Psoas muscle (tissue), 8 donors: ENCODE results near the gene KLHDC7B. TPM values are rescaled to one million over a fixed set of nuclear protein-coding genes. Genes with fewer than 3 reads are reported as not detected.

Source experiments
- ATAC-seq, 4 donors: fragments of 200-7000 bp; cut with Tn5 transposase; one replicate each; pipeline ENCODE4 v1.9.1; 2020; ENCODE audit warnings: moderate library complexity in 3 of 4, mild to moderate bottlenecking in 2 of 4
- DNase-seq, 2 donors: peaks; one replicate each; pipeline ENCODE4 v3.0.0-alpha.2; 2020
- H3K27ac ChIP-seq: fragments of 200-600 bp; one replicate; pipeline ENCODE4 v1.8.0; 2022
- H3K27me3 ChIP-seq, 3 donors: fragments of 200-600 bp in 1 of 3; one replicate each; pipeline versions ENCODE4 v1.6.1 to v1.8.0; 2013 to 2022; ENCODE audit warnings: low read length in 2 of 3, mild to moderate bottlenecking in 2 of 3, moderate library complexity in 1 of 3; ENCODE audit not compliant: insufficient read depth in 3 of 3
- H3K36me3 ChIP-seq, 2 donors: fragments of 200-600 bp in 1 of 2; one replicate each; pipeline versions ENCODE4 v1.6.1 to v1.8.0; 2013 to 2022; ENCODE audit warnings: low read depth in 1 of 2, mild to moderate bottlenecking in 1 of 2, moderate library complexity in 1 of 2; ENCODE audit not compliant: insufficient read depth in 1 of 2
- H3K4me1 ChIP-seq: fragments of 200-600 bp; one replicate; pipeline ENCODE4 v1.8.0; 2022
- H3K4me3 ChIP-seq: fragments of 200-600 bp; one replicate; pipeline ENCODE4 v1.8.0; 2022; ENCODE audit warnings: mild to moderate bottlenecking
- H3K9me3 ChIP-seq: fragments of 200-600 bp; one replicate; pipeline ENCODE4 v1.8.0; 2022
- WGBS, 3 donors: extraction: QIAGEN DNeasy Blood & Tissue Kit; methylation state at CpG; one replicate each; pipeline versions ENCODE4 v1.1.6 to v1.1.7; 2013; 5-methylcytosine and 5-hydroxymethylcytosine counted together
- intact Hi-C, 2 donors: fragments of 100-400 bp; cut with DNase I; formaldehyde crosslinking; loops; one replicate each; pipeline versions ENCODE4 v1.11.0 to v1.14.2; 2022
- polyA plus RNA-seq, 3 donors: library from polyadenylated mRNA; stranded (reverse); fragments of 200-250 nt; gene quantifications; one replicate each; pipeline ENCODE4 v1.2.3, GENCODE V29; 2013
- total RNA-seq, 4 donors: library from RNA; stranded (reverse); fragmentation: NEBNext Ultra II Directional in 2 of 4; extraction: Animal tissue kit (Norgen Biotek cat#: 25700) in 2 of 4; gene quantifications; one replicate each; pipeline versions ENCODE4 v1.2.1 to v1.2.4, GENCODE V29; 2021 to 2023
- TF ChIP-seq, protein P1 (sequence below): fragments of 200-600 bp; IDR thresholded peaks from one replicate; pipeline ENCODE4 v1.8.0; 2022; ENCODE audit warnings: antibody characterized with exemption
- donor health status: healthy with polysubstance abuse.
- donor health status: DM: no; HTN: no; CAD: no; lungs with moderate emphysema.
- donor health status: Bipolar disorder and iron deficiency.
- donor health status: healthy.
- donor health status: DM: yes; HTN: yes; CAD: no.
- donor health status: DM: no; HTN: no; CAD: no.
- donor health status: DM: no; HTN: no; CAD: no.
- donor health status: DM: yes; HTN: yes; CAD: no.

KLHDC7B gene
- total and polyA plus RNA-seq, 7 donors, result 0.01 to 0.11 (median 0.01) TPM; not detected in 4

DNA sequence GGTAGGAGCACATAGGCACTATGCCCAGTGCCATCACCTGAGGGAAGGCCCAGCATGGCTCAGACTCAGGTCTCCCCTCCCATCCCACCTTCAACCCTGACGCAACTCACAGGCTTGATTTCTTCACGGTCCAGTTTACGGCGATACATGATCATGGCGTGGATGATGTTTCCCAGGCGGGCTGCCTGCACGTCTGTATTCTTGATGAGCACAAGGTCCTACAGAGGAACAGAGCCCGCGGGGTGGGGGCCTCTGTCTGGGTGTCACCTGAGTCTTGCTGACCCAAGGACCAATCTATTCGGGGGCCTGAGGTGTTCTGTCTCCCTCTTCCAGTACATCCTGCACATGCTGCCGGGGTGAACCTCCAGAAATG lies 28.7 kb downstream of the KLHDC7B start:
- H3K27ac ChIP-seq, result no peak overlapping the region
- intact Hi-C loops, result no loop called here
- H3K27me3 ChIP-seq, result no peaks in the 10 kb centered on the region
- WGBS, 3 donors, result 76 to 81% (median 76%) methylated on average over 11 of the region's 11 CpGs
- no peaks in the 10 kb centered on the region for H3K9me3 ChIP-seq
- H3K4me1 ChIP-seq, result peaks cover 22% of the 10 kb centered on the region
- H3K36me3 ChIP-seq, result peaks cover 0 to 77% of the 10 kb centered on the region in 2 donors
- TF ChIP-seq, protein P1, sequence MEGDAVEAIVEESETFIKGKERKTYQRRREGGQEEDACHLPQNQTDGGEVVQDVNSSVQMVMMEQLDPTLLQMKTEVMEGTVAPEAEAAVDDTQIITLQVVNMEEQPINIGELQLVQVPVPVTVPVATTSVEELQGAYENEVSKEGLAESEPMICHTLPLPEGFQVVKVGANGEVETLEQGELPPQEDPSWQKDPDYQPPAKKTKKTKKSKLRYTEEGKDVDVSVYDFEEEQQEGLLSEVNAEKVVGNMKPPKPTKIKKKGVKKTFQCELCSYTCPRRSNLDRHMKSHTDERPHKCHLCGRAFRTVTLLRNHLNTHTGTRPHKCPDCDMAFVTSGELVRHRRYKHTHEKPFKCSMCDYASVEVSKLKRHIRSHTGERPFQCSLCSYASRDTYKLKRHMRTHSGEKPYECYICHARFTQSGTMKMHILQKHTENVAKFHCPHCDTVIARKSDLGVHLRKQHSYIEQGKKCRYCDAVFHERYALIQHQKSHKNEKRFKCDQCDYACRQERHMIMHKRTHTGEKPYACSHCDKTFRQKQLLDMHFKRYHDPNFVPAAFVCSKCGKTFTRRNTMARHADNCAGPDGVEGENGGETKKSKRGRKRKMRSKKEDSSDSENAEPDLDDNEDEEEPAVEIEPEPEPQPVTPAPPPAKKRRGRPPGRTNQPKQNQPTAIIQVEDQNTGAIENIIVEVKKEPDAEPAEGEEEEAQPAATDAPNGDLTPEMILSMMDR, result no peak
- DNase-seq (no peak), ATAC-seq (no peak)
- no peak overlapping the region for H3K4me3 ChIP-seq

DNA sequence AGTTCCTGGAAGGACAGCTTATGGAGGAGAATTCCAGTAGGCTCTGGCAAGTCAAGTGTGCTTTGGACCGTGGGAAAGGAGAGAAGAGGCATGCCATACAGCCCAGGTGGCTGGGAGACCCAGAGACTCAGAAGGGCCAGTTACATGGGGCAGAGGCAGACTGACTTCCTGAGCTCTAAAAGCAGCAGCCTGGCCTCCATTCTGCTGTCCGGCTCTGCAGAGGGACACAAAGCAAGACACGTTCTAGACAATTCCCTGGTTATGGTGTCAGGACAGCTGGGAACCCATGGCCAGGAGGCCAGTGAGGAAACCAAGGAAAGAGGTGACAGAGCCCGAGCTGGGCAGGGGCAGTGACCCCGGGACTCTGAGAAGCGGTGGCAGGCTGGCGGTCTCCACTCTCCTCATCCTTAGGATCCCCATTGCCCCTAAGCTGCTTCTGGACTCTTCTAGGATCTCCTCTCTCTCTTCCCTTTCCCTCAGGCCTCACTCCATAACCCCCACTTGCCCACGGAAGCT lies 29.8 kb downstream of the KLHDC7B start:
- intact Hi-C loops, result loop anchor here (5.0 kb wide), 2 partner anchors 47 to 68 kb away; partner anchors contain the start of genes LMF2 (in 2 of the 2) and NCAPH2 (in 2 of the 2)
- Histone ChIP-seq H3K36me3 (peaks cover 0 to 75% of the 10 kb centered on the region in 2 donors), H3K9me3 (no peaks in the 10 kb centered on the region), H3K27me3 (no peaks in the 10 kb centered on the region), H3K27ac (no peak overlapping the region), H3K4me3 (no peak overlapping the region), H3K4me1 (peaks cover 23% of the 10 kb centered on the region)
- WGBS, 3 donors, result 72 to 77% (median 77%) methylated on average over 6 to 8 of the region's 8 CpGs
- ATAC-seq (no peak), DNase-seq (no peak)
- TF ChIP-seq, protein P1, result no peak

DNA sequence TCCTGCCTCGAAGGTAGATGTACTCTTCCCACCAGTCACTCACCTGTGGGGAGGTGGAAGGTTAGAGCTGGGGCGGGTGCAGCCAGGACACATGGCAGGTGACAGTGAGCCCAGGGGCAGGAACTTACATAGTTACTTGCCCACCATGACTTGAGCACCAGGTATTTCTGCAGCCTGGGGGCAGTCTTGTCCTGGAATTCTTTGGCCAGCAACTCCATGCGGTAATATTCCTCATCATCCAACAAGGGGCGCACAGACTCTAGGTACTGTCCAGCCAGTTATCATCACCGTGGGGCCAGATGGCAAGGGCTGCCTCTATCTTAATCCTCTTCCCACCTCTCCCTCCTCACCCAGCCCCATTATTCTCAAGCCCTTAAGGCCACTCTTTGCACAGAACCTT lies 30.4 kb downstream of the KLHDC7B start:
- Histone ChIP-seq H3K36me3 (peaks cover 0 to 69% of the 10 kb centered on the region in 2 donors), H3K27ac (no peak overlapping the region), H3K27me3 (no peaks in the 10 kb centered on the region), H3K4me1 (peaks cover 25% of the 10 kb centered on the region), H3K9me3 (no peaks in the 10 kb centered on the region), H3K4me3 (no peak overlapping the region)
- WGBS, 3 donors, result 45 to 53% (median 47%) methylated on average over 5 of the region's 5 CpGs
- TF ChIP-seq, protein P1, result peak; percentile 20
- ATAC-seq (peak in 2 of 4 donors; percentile 9 to 23), DNase-seq (no peak)
- intact Hi-C loops, result loop anchor here (5.0 kb wide), 2 partner anchors 46 to 69 kb away; partner anchors contain the start of genes LMF2 (in 2 of the 2) and NCAPH2 (in 2 of the 2)

DNA sequence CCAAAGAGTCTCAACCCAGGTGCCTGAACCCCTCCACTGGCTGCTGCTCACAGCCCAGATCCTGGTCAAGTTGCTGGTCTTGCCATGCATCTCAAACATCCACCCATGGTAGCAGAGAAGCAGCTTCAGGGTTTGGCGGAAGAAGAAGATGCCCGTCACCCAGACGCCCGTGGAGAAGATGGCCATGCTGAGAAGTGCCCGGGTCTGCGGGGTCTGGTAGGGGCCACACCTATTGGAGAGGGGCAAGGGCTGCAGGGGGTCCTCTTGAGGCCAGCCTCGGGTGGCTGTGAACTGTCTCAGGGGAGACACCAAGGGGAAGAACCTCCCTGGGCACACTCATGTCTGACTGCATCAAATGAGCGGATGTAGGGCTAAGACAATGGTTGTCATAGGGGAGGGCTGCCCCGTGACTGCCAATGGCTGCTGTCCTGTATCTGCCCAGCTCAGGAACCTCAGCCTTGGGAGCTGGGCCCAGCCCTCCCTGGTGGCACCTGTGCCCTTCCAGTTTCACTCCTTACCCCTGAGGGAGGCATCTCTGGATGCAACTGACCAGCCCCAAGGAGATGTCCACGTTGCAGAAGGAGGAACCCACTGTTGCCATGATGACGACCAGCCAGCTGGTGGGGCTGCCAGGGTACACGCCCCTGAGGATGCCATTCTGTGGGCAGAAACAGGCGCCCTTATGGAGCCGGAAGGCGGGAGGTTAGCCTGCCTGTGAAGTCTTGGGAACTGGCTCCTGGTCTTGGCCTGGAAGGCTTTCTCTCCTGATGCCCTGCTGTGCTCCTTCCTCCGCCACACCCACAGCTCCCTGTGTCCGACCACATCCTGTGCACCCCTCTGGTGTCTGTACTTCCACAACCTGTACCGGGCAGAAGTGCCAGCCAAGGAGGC lies 31.4 kb downstream of the KLHDC7B start:
- no peak for ATAC-seq
- Histone ChIP-seq H3K4me1 (peaks cover 30% of the 10 kb centered on the region), H3K27ac (peak overlapping the region; percentile 89), H3K27me3 (no peaks in the 10 kb centered on the region), H3K4me3 (peak overlapping the region; percentile 72), H3K9me3 (no peaks in the 10 kb centered on the region), H3K36me3 (peaks cover 0 to 59% of the 10 kb centered on the region in 2 donors)
- intact Hi-C loops, result loop anchor here (5.0 kb wide), 2 partner anchors 45 to 70 kb away; partner anchors contain the start of genes LMF2 (in 2 of the 2) and NCAPH2 (in 2 of the 2)
- no peak for DNase-seq
- TF ChIP-seq, protein P1, result no peak
- 59 to 72% (median 66%) methylated on average over 18 of the region's 18 CpGs for WGBS, 3 donors
